A673 (cell line): Measurements from ENCODE around the gene GRM1. TPM values are rescaled to one million over a fixed set of nuclear protein-coding genes. Genes with fewer than 3 reads are reported as not detected.

ENCODE experiments used
- BruUV-seq: library from RNA; stranded (reverse); fragments of 400-500 nt; replicated peaks from 2 replicates; lab custom pipeline; 2021; lab: Mats Ljungman, UMichigan
- CTCF ChIA-PET: fragments of 300-600 bp; sonication (Branson Sonifier 250); formaldehyde crosslinking; loops from one replicate; lab custom pipeline; 2022; ENCODE audit warnings: antibody characterized with exemption; lab: Charles Lee
- POLR2A ChIA-PET: fragments of 300-600 bp; sonication (Branson Sonifier 250); formaldehyde crosslinking; loops from one replicate; lab custom pipeline; 2022; ENCODE audit warnings: antibody characterized with exemption; ENCODE audit not compliant: low non-redundant PET; lab: Charles Lee
- DNase-seq: peaks from one replicate; pipeline ENCODE4 v3.0.0-alpha.2; 2015; ENCODE audit warnings: low spot score
- H3K27ac ChIP-seq: fragments of 200-600 bp; sonication (generic); 2 replicates; pipeline ENCODE4 v1.5.1; 2016; ENCODE audit warnings: mixed run types, low read depth, mild to moderate bottlenecking, mixed read lengths, antibody characterized with exemption, low read length; ENCODE audit not compliant: poor library complexity, severe bottlenecking
- H3K27me3 ChIP-seq: fragments of 200-600 bp; sonication (generic); replicated peaks from 2 replicates; pipeline ENCODE4 v1.6.1; 2017; ENCODE audit warnings: mixed run types, low read depth, mild to moderate bottlenecking, mixed read lengths, antibody characterized with exemption, low read length; ENCODE audit not compliant: insufficient read depth, poor library complexity
- H3K36me3 ChIP-seq: fragments of 200-600 bp; sonication (generic); 2 replicates; pipeline ENCODE4 v1.6.1; 2016; ENCODE audit warnings: mixed run types, mild to moderate bottlenecking, mixed read lengths, antibody characterized with exemption, low read length; ENCODE audit not compliant: insufficient read depth, poor library complexity, severe bottlenecking
- H3K4me1 ChIP-seq: fragments of 200-600 bp; sonication (generic); 2 replicates; pipeline ENCODE4 v1.6.1; 2017; ENCODE audit warnings: mixed run types, mild to moderate bottlenecking, mixed read lengths, antibody characterized with exemption, low read length; ENCODE audit not compliant: insufficient read depth, poor library complexity, severe bottlenecking
- H3K4me3 ChIP-seq: fragments of 200-600 bp; sonication (generic); 2 replicates; pipeline ENCODE4 v1.5.1; 2016; ENCODE audit warnings: low read depth, mixed run types, mild to moderate bottlenecking, mixed read lengths, low read length; ENCODE audit not compliant: poor library complexity, severe bottlenecking
- H3K9me3 ChIP-seq: fragments of 200-600 bp; sonication (generic); 2 replicates; pipeline ENCODE4 v1.6.1; 2016; ENCODE audit warnings: mixed run types, low read depth, mild to moderate bottlenecking, mixed read lengths, antibody characterized with exemption, low read length; ENCODE audit not compliant: poor library complexity, severe bottlenecking
- CTCF ChIP-seq: fragments of 300-800, 200-600 bp; sonication (generic); conservative IDR thresholded peaks from 2 replicates; pipeline ENCODE4 v1.5.1; 2017; ENCODE audit warnings: low read depth, mild to moderate bottlenecking, antibody characterized with exemption, low read length, moderate library complexity, mixed read lengths
- EZH2 ChIP-seq: fragments of 200-600 bp; sonication (generic); IDR thresholded peaks from 2 replicates; pipeline ENCODE4 v1.6.1; 2017; ENCODE audit warnings: borderline replicate concordance, low read depth, mild to moderate bottlenecking, mixed read lengths, antibody characterized with exemption, low read length; ENCODE audit not compliant: poor library complexity, severe bottlenecking
- intact Hi-C: fragments of 100-400 bp; cut with micrococcal nuclease; formaldehyde crosslinking; loops from one replicate; pipeline ENCODE4 v1.10.0; 2022; ENCODE audit not compliant: unreplicated experiment
- total RNA-seq: library from RNA; stranded (reverse); gene quantifications from 2 replicates; pipeline ENCODE4 v1.2.3, GENCODE V29; 2021

Gene GRM1
- total RNA-seq, 1 experiment from 2014 or later = 0.11 TPM

- H3K27me3 ChIP-seq = no peaks in the 10 kb centered on the region
These were observed 271.7 kb downstream of the GRM1 start for GRCh38 chr6:146300521-146300920.

DNA sequence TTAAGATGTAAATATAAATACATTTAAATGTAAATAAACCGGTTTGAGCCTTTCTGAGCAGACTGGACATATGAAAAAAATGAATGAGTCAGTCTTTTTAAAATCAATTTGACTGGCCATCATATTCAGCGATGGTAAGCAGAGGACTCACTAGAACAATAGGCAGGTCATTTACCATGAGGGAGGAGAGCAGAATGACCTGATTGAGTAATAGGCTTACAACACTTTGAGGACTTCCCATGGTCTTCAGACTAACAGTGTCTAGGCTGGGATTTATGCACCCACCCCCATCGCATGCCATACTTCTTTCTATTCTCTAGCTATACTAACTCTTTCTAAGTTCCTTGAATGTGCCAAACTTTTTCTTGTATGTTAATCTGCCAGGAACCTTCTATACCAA is 272.9 kb downstream of the GRM1 start:
- intact Hi-C loops = no loop called here
- Histone ChIP-seq H3K36me3 (no peaks in the 10 kb centered on the region), H3K4me1 (no peaks in the 10 kb centered on the region), H3K27me3 (no peaks in the 10 kb centered on the region), H3K27ac (no peak overlapping the region), H3K4me3 (no peak overlapping the region), H3K9me3 (no peaks in the 10 kb centered on the region)
- CTCF ChIA-PET = no interaction called here
- BruUV-seq = no TSS peak
- no peak for DNase-seq
- POLR2A ChIA-PET = no interaction called here
- TF ChIP-seq EZH2 (no peak), CTCF (no peak)

More at GRCh38 chr6:146300521-146300920, 271.7 kb downstream of the GRM1 start:
- ChIA-PET CTCF (no interaction called here), POLR2A (no interaction called here)
- H3K36me3 ChIP-seq = no peaks in the 10 kb centered on the region
- DNase-seq = no peak
- intact Hi-C loops = no loop called here
- no peak overlapping the region for H3K4me3 ChIP-seq
- BruUV-seq = no TSS peak
- TF ChIP-seq EZH2 = no peak
- TF ChIP-seq CTCF = no peak
- no peaks in the 10 kb centered on the region for H3K4me1 ChIP-seq
- no peaks in the 10 kb centered on the region for H3K9me3 ChIP-seq
- no peak overlapping the region for H3K27ac ChIP-seq

DNA sequence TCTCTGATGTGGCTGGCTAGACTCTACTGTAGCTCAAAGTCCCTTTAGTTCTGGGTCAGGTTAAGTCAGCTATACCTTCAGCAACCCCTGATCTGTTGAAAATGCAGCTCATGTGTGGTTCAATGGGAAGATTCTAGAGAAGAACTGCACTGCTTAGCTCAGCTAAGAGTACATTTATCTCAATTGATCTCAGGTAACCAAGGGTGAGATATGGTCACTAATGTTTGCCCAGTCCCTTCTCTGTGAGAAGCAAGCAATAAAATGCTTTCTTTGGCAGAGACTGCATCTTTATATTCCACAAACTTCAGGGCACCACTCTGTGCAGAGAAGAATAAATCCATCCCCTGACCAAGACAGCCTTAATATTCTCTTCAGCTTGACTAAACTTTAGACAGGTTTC is 274.1 kb downstream of the GRM1 start:
- Histone ChIP-seq H3K27ac (no peak overlapping the region), H3K36me3 (no peaks in the 10 kb centered on the region), H3K4me3 (no peak overlapping the region), H3K9me3 (no peaks in the 10 kb centered on the region), H3K27me3 (no peaks in the 10 kb centered on the region), H3K4me1 (no peaks in the 10 kb centered on the region)
- intact Hi-C loops = no loop called here
- CTCF ChIA-PET = no interaction called here
- BruUV-seq = no TSS peak
- DNase-seq = no peak
- no peak for TF ChIP-seq CTCF
- TF ChIP-seq EZH2 = no peak
- POLR2A ChIA-PET = no interaction called here
